HG03442 (cell line): ENCODE results near the gene OTUD5.
"Not testable (repeated sequence)": the region's sequence is repeated elsewhere in the genome, so short reads cannot be mapped to it uniquely, and the experiment has no call there.

Source experiments
- ATAC-seq: cut with Tn5 transposase; IDR thresholded peaks from one replicate; pipeline ENCODE4 v1.9.1; 2021; ENCODE audit warnings: mild to moderate bottlenecking, moderate library complexity; ENCODE audit not compliant: unreplicated experiment

OTUD5 gene

DNA sequence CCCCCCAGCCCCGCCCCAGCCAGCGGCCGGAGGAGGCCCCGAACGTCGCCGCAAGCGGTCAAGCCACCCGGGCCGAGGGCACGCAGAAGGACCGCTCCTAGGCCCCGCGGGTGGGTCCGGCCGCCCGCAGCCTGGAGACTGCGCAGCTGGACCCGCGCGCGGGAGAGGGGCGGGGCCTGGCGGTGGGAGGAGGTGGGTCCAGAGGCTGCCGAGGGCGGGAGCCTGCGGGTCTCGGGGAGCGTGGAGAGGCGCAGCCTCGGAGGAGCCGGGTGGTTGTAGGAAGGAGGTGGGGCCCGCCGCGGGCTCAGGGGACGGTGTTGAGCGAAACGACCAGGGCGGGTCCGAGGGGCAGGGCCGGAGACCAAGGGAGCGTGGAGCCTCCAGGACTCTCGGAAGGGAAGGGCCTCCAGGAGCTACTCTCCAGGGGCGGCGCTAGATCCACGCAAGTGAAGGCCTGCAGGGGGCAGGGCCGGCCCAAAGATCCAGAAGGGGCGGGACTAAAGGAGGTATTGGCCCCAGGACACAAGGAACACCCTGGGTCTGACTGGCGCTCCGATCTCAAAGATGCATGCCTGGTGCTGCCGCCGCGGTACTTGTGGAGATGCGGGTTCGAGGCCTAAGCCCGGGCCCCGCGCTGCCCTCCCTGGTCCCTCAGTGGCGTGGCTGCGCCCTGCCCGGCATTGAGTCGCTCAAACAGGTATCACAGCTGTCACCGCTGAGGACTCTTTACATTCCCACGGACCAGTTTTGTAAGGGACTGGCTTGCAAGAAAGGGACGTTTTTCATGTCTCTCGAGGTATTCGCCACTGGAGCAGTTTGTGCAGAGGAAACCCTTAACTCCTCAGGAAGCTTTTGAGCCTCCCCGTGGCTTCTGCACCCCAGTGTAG is 65.8 kb downstream of the OTUD5 start:
- peak; percentile 83 for ATAC-seq

DNA sequence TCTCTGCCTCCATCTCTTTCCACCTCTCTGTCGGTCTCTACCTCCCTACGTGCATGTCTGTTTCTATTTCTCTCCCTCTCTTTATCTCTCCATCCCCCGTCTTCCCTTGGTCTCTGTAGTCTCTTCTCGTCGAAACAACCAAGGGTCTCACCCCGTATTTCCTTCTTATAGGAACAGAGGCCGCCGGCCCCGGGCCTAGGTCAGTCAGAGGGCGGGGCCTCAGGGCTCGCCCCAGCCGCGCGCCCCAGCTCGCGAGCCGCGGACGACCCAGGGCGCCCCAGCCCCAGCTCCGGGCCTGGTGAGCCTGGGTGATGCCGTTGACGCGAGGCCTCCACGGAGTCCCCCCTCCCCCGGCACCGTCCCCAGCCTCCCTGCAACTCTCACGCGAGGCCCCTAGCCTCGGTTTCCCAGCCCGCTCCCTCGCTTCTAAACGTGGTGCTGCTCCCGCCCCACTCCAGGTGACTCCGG is 66.4 kb downstream of the OTUD5 start:
- peak; percentile 35 for ATAC-seq

DNA sequence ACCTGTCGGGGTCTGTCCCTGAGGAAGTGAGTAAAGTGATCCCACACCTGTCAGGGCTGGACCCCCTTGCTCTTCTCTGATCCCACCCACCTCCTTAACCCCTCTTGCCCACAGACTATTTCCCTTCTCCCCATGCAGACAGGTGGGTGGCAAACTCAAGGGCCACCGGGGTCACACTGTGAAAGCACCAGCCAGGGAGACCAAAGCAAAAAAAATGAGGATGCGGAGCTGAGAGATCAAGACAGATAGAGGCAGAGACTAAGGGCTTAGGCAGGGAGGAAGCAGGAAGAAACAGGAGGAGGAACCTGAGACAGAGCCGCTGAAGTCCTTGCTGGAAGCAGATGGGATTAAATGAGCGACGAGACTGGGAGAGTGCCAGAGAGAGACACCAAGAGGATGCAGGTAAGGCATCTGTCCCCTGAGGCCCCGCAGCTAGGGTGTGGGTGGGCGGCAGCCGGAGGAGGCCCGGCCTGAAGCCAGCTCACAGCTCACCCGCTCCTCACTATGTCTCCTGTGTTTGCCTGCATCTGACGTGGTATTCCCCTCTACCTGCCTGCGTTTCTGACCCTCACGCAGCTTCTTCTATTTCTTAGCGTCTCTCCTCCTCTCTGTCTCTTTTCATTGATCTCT is 67.0 kb downstream of the OTUD5 start:
- ATAC-seq = no peak

DNA sequence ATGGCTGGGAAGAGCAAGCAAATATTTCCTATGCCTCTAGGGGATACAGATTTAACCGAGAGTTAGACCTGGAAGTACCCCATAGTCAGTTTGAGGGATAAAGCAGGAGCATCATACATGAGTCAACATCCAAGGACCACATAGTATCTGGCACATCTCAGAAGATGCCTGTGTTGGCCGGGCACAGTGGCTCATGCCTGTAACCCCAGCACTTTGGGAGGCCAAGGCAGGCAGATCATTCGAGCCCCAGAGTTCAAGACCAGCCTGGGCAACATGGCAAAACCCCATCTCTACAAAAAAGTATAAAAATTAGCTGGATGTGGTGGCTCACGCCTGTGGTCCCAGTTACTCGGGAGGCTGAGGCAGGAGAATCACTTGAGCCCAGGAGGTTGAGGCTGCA is 70.8 kb downstream of the OTUD5 start:
- ATAC-seq = not testable (repeated sequence)

DNA sequence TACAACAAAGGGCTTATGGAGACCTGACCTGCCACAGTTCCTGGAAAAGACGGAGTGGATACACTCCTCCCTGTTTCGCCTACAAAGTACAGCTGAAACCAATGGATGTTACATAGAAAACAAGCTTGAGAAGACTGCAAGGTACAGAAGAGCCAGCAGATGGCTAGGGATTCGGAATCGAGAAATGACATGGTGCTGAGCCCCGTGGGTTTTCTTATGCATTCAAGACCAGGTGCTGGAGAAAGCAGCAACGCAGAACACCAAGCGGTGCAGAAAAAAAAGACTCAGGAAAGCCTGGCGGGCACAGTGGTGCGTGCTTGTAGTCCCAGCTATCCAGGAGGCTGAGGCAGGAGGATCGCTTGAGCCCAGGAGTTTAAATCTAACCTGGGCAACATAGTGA is 73.7 kb downstream of the OTUD5 start:
- no peak for ATAC-seq

DNA sequence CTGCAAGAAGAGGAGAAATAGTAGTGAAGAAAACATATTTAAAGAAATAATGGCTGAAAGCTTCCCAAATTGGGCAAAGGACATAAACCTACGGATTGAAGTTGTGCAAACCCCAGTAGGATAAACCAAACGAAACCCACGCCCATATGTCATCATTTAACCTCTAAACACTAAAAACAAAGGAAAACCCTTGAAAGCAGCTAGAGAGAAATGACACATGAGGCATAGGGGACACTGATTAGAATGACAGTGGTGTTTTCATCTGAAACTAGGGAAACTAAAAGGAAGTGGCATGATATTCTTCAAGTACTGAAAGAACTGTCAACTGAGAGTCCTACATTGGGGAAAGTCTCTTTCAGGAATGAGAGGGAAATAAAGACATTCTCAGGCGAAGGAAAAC is 80.5 kb downstream of the OTUD5 start:
- ATAC-seq = not testable (repeated sequence)
